HG03108 (cell line): ENCODE results near the gene TCF4.

Experiments used
- ATAC-seq: cut with Tn5 transposase; IDR thresholded peaks from one replicate; pipeline ENCODE4 v1.9.1; 2021; ENCODE audit warnings: moderate library complexity; ENCODE audit not compliant: unreplicated experiment

TCF4 gene

DNA sequence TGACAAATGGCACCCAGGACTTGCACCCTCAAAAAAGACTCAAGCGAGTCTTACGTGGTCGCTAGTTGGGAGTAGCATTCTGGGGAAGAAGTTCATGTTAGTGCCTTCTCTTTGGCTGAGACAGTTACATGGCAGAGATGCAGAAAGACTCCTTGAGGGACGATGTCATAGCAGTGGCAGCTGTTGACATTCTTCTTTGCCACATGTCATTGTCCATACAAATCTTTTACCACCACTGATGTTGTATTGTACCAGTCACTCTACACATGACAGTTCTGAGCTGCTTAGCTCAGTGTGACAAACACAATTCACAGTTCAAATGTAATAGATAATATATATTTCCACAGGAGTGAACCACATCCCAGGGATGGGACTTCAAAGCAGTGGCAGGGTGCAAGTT, 197.1 kb downstream of the TCF4 start:
- ATAC-seq: no peak

DNA sequence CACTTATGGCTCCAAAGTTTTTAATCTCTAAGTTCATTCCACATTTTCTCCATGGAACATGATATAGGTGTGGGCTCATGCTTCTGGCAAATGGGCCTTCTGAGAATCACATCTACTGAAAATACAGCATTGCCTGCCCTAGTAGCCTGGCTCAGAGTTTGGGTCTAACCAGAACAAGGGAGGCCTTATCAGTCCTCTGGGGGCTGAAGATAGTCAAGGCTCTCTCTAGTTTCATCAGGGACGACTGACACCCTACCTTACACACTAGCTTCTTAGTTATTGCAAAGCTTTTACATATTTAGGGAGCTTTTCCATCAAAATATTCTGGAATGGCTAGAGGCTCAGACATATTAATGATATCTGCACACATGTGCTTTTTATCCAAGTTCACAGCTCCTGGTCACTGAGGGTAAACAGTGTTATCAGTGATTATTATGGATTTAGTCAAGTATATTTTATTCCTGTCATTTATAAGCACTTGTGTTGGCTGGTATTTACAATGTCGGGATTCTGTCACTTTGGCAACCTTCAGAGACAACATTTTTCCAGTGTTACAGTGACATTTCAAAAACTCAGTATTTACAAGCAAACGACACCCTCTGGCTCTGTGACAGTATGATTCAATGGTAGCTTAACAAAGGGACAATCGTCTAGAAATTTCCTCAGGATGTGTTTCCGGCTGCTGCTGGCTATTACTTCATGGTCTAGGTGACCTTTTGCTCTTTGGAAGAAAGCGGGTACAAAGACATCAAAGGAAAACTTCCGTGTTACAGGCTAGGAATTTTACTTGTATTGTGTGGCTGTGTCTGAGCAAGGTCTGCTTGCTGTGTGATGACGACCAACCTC, 200.6 kb downstream of the TCF4 start:
- no peak for ATAC-seq

DNA sequence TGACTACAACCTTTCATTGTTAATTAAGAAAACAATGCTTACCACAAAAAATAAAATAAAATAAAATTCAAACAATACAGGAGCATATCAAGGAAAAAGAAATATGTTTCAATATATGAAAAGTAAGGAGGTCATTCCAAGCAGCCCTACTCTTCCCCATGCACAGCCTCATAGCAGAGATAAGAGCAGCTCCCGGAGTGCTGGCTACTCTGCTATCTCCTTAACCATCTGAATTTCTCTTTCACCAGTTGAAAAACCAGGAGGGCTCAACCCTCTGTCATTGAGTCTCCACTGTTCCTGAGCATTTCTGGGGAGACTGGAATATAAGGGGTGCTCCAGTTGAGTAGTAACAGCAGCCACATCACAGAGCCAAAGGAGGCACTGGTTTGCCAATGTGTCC, 201.4 kb downstream of the TCF4 start:
- no peak for ATAC-seq

DNA sequence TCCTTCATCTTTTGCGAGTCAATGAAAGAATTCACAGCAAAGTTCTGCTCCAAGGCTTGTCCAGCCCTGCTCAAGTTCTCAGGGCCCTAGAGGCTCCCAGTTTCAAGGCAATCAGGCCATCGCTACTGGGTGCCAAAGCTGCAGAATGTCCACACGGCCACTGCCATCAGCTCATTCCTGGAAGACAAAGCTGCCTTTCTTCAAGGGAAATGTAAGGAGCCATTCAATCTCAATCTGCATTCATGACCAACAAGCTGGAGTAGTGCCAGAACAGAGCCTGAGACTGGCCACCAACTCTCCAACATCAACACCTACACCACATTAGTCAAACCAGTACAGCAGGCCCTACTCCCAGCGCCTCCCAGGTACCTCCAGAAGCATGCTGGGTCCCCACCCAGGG, 202.2 kb downstream of the TCF4 start:
- no peak for ATAC-seq

DNA sequence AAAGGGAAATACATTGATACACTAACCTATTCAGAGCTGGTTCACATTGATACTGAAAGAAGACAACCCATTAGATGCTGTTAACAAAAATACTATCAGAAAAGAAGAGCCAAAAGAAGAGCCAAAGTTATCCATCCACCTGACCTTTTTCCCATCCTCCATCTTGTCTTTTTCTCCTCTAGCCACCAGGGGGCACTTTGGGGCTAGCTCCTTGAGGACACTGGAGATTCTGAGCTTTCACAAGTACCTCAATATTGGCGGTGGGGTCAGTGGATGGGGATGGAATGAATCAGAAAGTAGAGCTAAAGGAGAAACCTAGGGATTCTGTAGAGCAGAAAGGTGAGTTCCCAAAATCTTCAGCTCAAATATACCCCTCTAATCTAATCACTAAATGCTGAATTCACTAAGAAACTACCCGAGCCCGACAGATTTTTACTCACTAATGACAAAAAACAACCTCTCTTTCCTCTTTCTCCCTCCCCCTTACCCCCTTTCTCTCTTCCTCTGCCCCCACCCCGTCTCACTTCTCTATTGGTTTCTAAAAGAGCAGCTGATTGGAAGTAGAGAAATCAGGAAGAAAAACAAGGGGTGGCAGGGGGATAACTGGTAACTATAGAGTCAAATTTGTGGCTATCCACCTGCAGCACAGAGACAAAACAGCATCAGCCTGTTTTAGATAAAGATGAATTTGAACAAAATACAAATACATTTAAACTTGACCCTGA, 203.3 kb downstream of the TCF4 start:
- ATAC-seq: no peak

DNA sequence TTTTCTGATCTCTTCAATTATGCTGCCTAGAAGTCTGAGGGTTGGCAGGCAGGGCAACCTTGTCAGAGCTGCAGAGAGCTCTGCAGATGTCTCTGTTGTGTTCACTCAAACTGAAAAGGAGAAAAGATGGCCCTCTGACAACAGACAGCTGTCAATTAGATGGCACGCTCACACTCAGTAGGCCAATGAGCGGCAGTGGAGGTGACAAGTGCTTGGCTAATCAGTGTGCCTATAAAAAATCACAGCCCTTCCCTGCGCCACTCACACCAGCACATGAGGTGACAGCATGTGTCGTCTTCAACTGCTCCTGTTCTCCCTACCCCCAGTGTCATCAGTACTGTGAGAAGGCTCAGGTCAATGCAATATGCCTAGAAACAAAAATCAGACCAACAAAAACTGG, 203.9 kb downstream of the TCF4 start:
- ATAC-seq: no peak

DNA sequence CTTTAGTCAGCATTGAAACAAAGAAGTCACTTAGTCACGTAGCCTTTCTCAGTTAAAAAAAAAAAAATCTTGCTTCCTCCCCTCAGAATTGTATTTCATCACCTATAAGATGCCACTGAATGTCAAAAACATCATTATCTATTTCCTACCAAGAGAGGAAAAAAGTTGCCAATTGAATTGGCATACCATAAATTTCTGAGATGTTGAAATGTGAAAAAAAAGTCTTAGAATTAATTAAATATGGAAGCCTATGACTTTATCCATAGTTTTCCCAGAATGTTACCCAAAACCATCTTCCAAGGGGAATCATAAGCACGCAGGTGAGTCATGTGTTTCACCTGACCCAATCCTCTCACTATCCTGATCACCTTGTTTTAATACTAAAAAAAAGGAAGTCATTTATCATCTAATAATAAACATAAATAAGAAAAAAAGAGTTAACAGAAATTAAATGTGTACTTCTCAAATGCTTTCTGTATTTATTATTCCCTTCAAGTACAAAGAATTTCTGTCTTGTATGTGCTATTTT, 205.7 kb downstream of the TCF4 start:
- no peak for ATAC-seq

DNA sequence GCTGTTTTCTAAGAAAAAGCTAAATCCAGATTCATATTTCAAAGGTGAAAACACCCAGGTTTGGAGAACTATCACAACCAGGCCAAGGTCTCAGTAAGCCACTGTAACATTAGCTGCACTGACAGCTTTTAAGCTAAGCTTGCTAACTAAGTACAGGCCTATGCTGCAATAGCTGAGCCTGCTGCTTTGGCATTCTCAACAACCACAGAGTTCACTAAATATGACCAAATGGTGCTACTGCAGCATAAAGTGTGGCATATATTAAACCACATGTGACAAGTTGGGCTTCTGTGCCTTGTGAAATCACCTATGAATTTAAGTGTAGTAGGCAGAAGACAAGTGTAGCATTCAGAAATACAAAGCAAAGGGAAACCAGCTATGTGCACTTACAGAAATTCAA, 206.7 kb downstream of the TCF4 start:
- no peak for ATAC-seq

DNA sequence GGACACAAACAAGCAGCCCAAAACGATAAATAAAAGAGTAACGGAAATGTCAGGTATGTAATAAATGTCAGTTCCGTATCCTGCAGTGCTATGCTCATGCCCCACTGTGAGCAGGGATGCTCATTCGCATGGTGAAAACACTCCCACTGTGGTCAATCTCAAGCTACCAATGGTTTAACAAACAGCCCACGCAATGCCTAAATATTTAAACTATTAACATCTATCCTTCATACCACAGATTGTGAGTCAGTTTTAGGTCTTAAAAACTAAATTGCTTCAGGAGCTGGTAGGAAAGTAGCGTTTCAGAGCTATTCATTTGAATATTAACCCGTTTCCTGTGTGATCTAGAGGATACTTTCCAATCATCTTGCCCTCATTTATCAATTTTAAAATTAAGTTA, 207.4 kb downstream of the TCF4 start:
- ATAC-seq: no peak

DNA sequence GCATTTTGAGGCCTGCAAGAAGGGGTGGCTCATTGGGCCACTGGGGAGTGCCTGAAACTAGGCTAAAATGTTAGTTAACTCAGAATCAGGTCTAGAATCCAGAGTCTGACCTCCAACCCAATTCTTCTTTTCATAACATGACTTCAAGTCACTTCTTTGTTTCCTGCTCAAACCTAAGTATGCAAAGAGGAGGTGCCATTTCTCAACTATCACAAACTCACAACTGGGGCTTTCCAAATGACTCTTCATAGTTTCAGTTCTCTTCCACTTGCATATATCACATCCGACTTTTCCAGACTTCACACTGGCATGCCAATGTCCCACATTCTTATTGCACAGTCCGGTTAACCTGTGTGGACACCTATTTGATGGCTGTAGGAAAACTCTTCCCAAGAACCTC, 211.6 kb downstream of the TCF4 start:
- ATAC-seq: peak; percentile 94

DNA sequence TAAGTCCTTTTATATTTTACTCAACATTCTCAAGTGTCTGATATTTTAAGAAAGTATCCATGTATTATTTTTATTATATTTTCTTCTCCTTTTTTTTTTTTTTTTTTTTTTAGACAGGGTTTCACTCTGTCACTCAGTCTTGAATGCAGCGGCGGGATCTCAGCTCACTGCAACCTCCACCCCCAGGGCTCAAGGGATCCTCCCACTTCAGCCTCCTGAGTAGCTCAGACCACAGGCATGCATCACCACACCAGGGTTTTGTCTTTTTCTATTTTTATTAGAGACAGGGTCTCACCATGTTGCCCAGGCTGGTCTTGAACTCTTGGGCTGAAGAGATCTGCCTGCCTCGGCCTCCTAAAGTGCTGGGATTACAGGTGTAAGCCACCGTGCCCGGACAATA, 212.1 kb downstream of the TCF4 start:
- ATAC-seq: no peak

DNA sequence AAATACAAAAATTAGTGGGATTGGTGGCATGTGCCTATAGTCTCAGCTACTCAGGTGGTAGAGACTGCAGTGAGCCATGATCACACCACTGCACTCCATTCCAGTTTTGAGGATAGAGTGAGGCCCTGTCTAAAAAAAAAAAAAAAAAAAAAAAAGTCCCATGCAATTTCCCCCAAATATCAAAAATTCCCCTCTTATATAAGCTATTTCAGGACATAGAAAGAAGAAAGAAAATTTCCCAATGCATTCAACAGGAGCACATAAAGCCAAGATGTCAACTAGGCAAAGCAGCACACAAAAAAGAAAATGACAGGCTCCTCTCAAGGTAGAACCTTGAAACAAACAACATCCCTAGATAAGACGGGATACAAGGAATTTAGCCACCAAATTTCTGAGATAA, 213.3 kb downstream of the TCF4 start:
- ATAC-seq: no peak

DNA sequence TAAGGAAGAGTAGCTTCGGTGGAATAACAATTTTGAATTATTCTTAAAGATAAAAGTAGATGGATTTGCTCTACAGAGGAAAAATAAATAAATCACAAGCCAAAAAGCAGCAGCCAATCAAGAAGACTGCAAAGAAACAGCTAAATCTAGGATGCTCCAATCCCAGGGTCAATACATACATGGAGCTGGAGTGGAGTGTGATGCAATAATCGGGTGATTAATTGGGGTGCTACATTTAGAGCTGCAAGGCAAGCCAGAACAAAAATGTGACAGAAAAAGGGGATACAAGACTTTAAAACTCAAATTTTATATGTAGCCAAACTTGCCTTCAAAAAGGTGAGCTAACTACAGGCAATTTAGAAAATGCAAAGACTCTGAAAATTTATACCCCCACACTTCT, 215.8 kb downstream of the TCF4 start:
- no peak for ATAC-seq

DNA sequence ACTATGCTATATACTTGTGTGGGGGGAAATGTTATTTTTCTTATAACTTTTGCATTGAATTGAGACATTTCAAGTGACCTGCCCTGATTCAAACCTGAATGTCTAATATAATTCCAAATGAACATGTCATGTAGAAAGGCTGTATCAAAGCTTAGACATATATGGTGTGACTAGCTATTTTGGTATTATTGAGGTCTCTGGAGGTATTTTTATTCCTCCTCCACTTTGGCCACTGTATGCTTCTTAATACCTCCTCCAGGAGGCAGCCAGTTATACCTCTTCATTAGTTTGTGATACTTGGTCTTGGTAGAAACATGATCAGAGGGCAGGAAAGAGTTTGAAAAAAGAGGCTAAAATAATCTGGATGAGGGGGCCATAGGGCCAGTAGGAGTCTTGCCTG, 217.1 kb downstream of the TCF4 start:
- no peak for ATAC-seq

DNA sequence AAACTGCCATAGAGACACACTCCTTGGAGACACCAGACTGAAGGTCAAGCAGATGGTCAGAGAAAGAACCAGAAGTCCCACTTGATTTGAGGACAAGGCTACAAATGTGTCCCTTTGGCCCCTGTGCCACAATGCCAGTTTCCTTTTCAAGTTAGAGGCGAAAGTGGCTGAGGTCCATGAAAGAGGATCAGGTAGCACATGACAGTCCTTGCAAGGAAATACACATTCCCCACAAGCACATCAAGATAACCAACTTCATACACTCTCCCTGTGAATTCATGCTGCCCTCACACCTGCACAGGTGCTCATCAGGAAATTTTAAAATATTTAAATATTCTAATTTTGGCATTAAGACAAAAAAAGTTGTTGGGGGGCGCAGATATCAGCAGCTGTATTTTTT, 218.6 kb downstream of the TCF4 start:
- ATAC-seq: no peak

DNA sequence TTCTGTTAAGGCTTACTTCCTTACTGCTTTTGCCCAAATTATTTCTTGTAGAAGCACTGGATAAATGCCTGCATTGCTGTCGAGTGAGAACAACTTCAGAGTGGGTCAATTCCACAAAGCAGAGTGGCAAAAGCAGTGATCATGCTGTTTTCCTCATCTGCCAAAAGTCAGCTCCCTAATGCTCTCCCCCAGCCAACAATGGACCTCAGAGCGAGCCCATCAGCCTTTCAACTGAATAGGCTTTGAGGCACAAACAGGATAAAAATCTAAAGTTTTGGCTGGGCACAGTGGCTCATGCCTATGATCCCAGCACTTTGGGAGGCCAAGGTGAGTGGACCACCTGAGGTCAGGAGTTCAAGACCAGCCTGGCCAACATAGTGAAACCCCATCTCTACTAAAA, 222.7 kb downstream of the TCF4 start:
- ATAC-seq: no peak

DNA sequence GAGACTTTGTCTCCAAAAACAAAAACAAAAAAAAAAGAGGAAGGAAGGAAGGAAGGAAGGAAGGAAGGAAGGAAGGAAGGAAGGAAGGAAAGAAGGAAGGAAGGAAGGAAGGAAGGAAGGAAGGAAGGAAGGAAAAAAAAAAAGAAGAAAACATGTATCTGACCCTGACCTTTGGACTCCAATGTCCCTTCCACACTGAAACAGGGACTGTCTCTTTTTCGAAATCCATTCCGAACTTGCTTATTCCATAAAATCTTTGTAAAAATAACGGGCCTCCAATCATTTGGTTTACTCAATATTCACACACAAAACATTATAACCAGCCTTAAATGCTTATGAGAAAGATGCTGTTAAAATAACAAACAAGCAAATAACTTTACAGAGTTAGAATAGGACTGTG, 225.7 kb downstream of the TCF4 start:
- ATAC-seq: no peak

DNA sequence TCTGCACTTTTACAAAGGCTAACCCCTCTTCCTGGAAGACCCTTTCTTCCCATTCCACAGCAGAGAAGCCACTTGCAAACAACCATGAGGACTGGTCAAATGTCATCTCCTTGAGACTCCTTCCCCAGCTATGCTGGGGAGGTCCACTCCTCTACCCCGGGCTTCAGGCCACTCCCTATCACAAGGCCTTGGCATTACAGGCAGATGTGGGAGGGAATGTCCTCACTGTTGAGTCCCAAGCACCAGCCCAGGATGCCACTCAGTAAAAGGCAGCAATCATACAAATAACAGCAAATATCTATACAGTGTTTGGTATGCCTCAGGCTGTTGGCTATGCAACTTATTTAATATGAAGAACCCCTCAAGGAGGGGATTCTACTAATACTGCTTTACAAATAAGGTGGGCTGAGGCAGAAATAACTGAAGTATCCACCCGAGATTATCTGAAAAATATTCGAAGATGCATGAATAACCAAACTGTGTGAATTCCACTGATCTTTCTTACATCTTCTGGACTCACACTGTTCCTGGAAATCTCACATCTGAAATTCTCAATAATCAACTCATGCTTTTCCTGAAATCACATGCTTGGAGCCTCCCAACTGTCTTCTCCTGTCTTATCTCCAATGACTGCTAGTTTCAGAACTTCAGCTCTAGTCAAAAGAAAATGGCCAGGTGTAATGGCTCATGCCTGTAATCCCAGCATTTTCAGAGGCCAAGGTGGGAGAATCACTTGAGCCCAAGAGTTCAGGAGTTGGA, 226.3 kb downstream of the TCF4 start:
- no peak for ATAC-seq

DNA sequence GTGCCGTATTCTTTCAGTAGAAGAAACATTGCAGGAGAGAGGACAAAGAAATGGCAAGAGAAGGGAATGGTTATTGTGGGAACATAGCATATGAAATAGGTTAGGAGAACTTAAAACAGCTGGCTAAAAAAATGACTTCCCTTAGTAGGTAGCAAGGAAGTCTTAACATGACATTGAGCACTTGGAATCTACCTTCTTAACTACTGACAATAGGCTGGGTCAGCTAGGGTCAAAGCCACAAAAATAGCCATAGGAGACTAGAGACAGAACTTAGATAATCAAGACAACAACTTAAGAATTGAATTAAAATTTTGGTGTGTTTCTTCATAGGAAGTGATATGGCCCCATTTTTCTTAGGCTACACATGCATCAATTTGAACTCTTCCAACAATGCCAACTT, 227.9 kb downstream of the TCF4 start:
- ATAC-seq: no peak

DNA sequence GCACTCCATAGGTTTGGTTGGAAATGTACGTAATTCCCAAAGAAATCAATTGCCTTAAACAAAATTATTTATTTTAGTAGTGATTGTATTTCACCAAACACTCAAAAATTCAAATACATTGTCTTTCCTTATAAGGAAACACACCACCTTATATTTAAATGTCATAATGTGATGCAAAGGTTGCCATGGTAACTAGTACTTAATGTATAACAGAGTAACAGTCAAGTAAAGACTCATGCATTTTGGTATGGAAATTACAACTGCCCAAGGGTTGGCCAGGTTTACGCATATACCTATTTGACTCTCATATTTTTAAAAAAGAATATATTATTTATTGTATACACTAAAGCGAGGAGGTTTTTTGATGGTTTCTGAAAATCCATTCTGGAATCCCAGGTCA, 231.2 kb downstream of the TCF4 start:
- no peak for ATAC-seq

DNA sequence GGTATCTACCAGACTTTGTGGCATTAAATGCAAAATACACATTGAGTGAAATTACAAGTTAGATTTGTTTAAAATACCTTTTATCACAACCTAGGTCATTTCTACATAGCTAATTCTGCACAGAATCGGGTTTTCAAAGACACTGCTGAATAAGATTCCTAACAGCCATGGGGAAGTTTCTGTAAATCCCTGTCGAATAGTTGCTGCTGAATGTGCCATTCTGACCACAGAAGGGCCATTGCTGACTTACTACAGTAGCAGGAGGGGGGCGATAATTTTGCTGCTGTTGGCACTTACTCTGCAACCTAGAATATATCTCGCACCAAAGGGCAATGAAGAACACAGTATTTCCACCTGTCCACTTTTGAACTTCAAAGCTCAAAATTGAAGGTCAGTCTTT, 232.8 kb downstream of the TCF4 start:
- ATAC-seq: no peak

DNA sequence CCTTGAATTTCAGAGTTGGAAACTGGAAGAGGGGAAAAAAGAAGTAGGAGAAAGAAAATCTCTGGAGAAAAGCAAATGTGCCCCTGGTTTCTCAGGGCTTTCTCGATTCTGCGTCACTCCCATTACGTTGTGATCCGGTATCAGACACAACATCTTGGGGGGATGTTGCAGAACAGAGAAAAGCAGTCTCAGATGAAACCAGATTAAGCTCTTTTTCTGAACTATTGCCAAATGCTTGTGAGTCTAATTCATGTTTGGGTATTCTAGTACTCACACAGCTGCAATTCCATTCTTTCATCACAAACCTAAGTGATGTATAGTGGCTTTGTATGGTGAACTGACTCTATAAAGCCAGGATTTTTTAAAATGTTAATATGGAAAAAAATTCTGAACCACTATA, 233.2 kb downstream of the TCF4 start:
- no peak for ATAC-seq
